Measurements from ENCODE around the gene CD93.

GRCh38 chr20:23077277-23077676, 8.8 kb downstream of the CD93 start:
- TF ChIP-seq CTCF (IDR thresholded peaks at IDR 0.05) (no peak), EZH2 (IDR thresholded peaks at IDR 0.05) (no peak)
